Spleen (tissue), 11 donors: ENCODE data around the gene LINGO4. TPM values are rescaled to one million over a fixed set of nuclear protein-coding genes. Genes with fewer than 3 reads are reported as not detected.
A peak's percentile ranks its signal among the peaks of the same experiment; 100 is the strongest.

ENCODE experiments used
- DNase-seq: peaks from one replicate; pipeline ENCODE4 v3.0.0-alpha.2; 2020
- H3K27ac ChIP-seq, 8 donors: fragments of 200-600 bp; sonication (generic) in 7 of 8; 1 replicate in 4 of 8; 2 replicates in 4 of 8; pipeline versions ENCODE4 v1.5.0 to v1.8.0; 2016 to 2021; ENCODE audit warnings: inconsistent platforms in 4 of 8, mild to moderate bottlenecking in 4 of 8, moderate library complexity in 1 of 8
- H3K27me3 ChIP-seq, 7 donors: fragments of 200-600 bp; sonication (generic) in 6 of 7; replicated peaks in 1 of 7; 1 replicate in 4 of 7; 2 replicates in 3 of 7; pipeline versions ENCODE4 v1.5.0 to v1.8.0; 2016 to 2021; ENCODE audit warnings: inconsistent platforms in 3 of 7, mild to moderate bottlenecking in 1 of 7
- H3K36me3 ChIP-seq, 6 donors: fragments of 200-600 bp; sonication (generic) in 5 of 6; 1 replicate in 4 of 6; 2 replicates in 2 of 6; pipeline versions ENCODE4 v1.5.0 to v1.8.0; 2016 to 2021; ENCODE audit warnings: inconsistent platforms in 2 of 6
- H3K4me1 ChIP-seq, 6 donors: fragments of 200-600 bp; sonication (generic) in 5 of 6; 1 replicate in 3 of 6; 2 replicates in 3 of 6; pipeline versions ENCODE4 v1.5.0 to v1.8.0; 2016 to 2021; ENCODE audit warnings: inconsistent platforms in 3 of 6
- H3K4me3 ChIP-seq, 8 donors: fragments of 200-600 bp; sonication (generic) in 7 of 8; 1 replicate in 4 of 8; 2 replicates in 4 of 8; pipeline versions ENCODE4 v1.5.0 to v1.8.0; 2016 to 2021; ENCODE audit warnings: inconsistent platforms in 4 of 8, mild to moderate bottlenecking in 4 of 8, moderate library complexity in 2 of 8
- H3K9me3 ChIP-seq, 8 donors: fragments of 200-600 bp; sonication (generic) in 7 of 8; 1 replicate in 4 of 8; 2 replicates in 4 of 8; pipeline versions ENCODE4 v1.5.0 to v1.8.0; 2016 to 2021; ENCODE audit warnings: inconsistent platforms in 4 of 8
- CTCF ChIP-seq, 11 experiments: fragments of 200-600 bp in 7 of 11; fragments of 450-650 bp in 4 of 11; sonication (generic) in 4 of 11; IDR thresholded peaks in 8 of 11; conservative IDR thresholded peaks in 3 of 11; 1 replicate in 7 of 11; 2 replicates in 4 of 11; pipeline versions ENCODE4 v1.4.0 to v1.8.0; 2016 to 2021; ENCODE audit warnings: antibody characterized with exemption in 11 of 11, inconsistent platforms in 4 of 11, mild to moderate bottlenecking in 1 of 11
- POLR2A ChIP-seq, 3 donors: fragments of 450-650 bp; IDR thresholded peaks; one replicate each; pipeline ENCODE4 v1.5.1; 2017; ENCODE audit warnings: antibody characterized with exemption in 3 of 3, mild to moderate bottlenecking in 1 of 3
- POLR2AphosphoS5 ChIP-seq, 3 donors: sonication (generic); formaldehyde crosslinking; IDR thresholded peaks; one replicate each; pipeline ENCODE4 v1.5.1; 2017; ENCODE audit warnings: antibody characterized with exemption in 3 of 3
- WGBS, 5 donors: extraction: QIAGEN DNeasy Blood & Tissue Kit in 3 of 5; methylation state at CpG; one replicate each; pipeline versions ENCODE4 v1.1.5 to v1.1.7; 2013 to 2018; 5-methylcytosine and 5-hydroxymethylcytosine counted together
- intact Hi-C: fragments of 100-400 bp; cut with DNase I; formaldehyde crosslinking; loops from one replicate; pipeline ENCODE4 v1.15.0; 2023; ENCODE audit warnings: low total_unique reads
- polyA plus RNA-seq, 3 donors: library from polyadenylated mRNA; stranded (reverse); fragments of 200-250 nt; gene quantifications; one replicate each; pipeline ENCODE4 v1.2.1, GENCODE V29; 2013
- total RNA-seq, 7 donors: library from RNA; depleted of rRNA in 3 of 7; stranded (reverse); fragments of >200 nt in 3 of 7; fragmentation: NEBNext Ultra II Directional in 4 of 7; extraction: Animal tissue kit (Norgen Biotek cat#: 25700) in 4 of 7; gene quantifications; one replicate each; pipeline versions ENCODE4 v1.1.0 to v1.2.1, GENCODE V29; 2016 to 2021
- donor health status: healthy with polysubstance abuse.
- donor health status: DM: no; HTN: no; CAD: no; lungs with moderate emphysema.
- donor health status: DM: no; HTN: no; CAD: no.
- donor health status: Bipolar disorder and iron deficiency.
- donor health status: healthy.
- donor health status: DM: no; HTN: no; CAD: no.
- donor health status: DM: yes; HTN: yes; CAD: no.

The LINGO4 gene
- total and polyA plus RNA-seq, 10 donors, result 0.04 to 0.36 (median 0.18) TPM; not detected in 4

- Histone ChIP-seq H3K4me1 (peaks cover 0 to 14% (median 3%) of the 10 kb centered on the region in 6 donors), H3K4me3 (no peak overlapping the region), H3K9me3 (no peaks in the 10 kb centered on the region), H3K36me3 (no peaks in the 10 kb centered on the region), H3K27me3 (peaks cover 0 to 24% (median 0%) of the 10 kb centered on the region in 7 donors), H3K27ac (peak overlapping the region in 2 of 8 donors; percentile 36 to 51)
- WGBS, 5 donors, result 41 to 50% (median 49%) methylated on average over 6 to 7 of the region's 7 CpGs
- intact Hi-C loops, result no loop called here
- no peak for DNase-seq
- no peak for TF ChIP-seq POLR2A (IDR thresholded peaks at IDR 0.05)
- TF ChIP-seq CTCF (IDR thresholded peaks at IDR 0.05 in 8 of 11, conservative IDR thresholded peaks at IDR 0.05 in 3 of 11), result no peak
- TF ChIP-seq POLR2AphosphoS5 (IDR thresholded peaks at IDR 0.05), result no peak
Observed at GRCh38 chr1:151822404-151822803, 17.2 kb upstream of the LINGO4 start.

- Histone ChIP-seq H3K36me3 (no peaks in the 10 kb centered on the region), H3K9me3 (no peaks in the 10 kb centered on the region), H3K4me3 (no peak overlapping the region), H3K4me1 (peaks cover 0 to 24% (median 9%) of the 10 kb centered on the region in 6 donors), H3K27ac (no peak overlapping the region), H3K27me3 (peaks cover 0 to 15% (median 0%) of the 10 kb centered on the region in 7 donors)
- intact Hi-C loops, result no loop called here
- no peak for TF ChIP-seq POLR2AphosphoS5 (IDR thresholded peaks at IDR 0.05)
- TF ChIP-seq POLR2A (IDR thresholded peaks at IDR 0.05), result no peak
- TF ChIP-seq CTCF (IDR thresholded peaks at IDR 0.05 in 8 of 11, conservative IDR thresholded peaks at IDR 0.05 in 3 of 11), result no peak
- 1 to 19% (median 5%) methylated on average over 2 of the region's 2 CpGs for WGBS, 5 donors
- DNase-seq, result no peak
Observed at GRCh38 chr1:151820940-151821339, 15.7 kb upstream of the LINGO4 start.

- TF ChIP-seq POLR2A (IDR thresholded peaks at IDR 0.05), result no peak
- TF ChIP-seq POLR2AphosphoS5 (IDR thresholded peaks at IDR 0.05), result no peak
- DNase-seq, result no peak
- intact Hi-C loops, result no loop called here
- peaks cover 0 to 13% (median 0%) of the 10 kb centered on the region in 7 donors for H3K27me3 ChIP-seq
- no peaks in the 10 kb centered on the region for H3K9me3 ChIP-seq
- peaks cover 0 to 33% (median 16%) of the 10 kb centered on the region in 6 donors for H3K4me1 ChIP-seq
- no peaks in the 10 kb centered on the region for H3K36me3 ChIP-seq
- H3K4me3 ChIP-seq, result no peak overlapping the region
- no peak overlapping the region for H3K27ac ChIP-seq
- 68 to 70% (median 69%) methylated on average over 7 of the region's 7 CpGs for WGBS, 5 donors
Observed at GRCh38 chr1:151819976-151820623, 14.9 kb upstream of the LINGO4 start.

GRCh38 chr1:151819227-151819835 is 14.1 kb upstream of the LINGO4 start:
- Histone ChIP-seq H3K4me3 (no peak overlapping the region), H3K27ac (no peak overlapping the region), H3K27me3 (peaks cover 0 to 13% (median 0%) of the 10 kb centered on the region in 7 donors), H3K36me3 (no peaks in the 10 kb centered on the region), H3K9me3 (no peaks in the 10 kb centered on the region), H3K4me1 (peaks cover 0 to 34% (median 20%) of the 10 kb centered on the region in 6 donors)
- intact Hi-C loops, result no loop called here
- no peak for TF ChIP-seq POLR2A (IDR thresholded peaks at IDR 0.05)
- TF ChIP-seq CTCF (IDR thresholded peaks at IDR 0.05 in 8 of 11, conservative IDR thresholded peaks at IDR 0.05 in 3 of 11), result no peak
- TF ChIP-seq POLR2AphosphoS5 (IDR thresholded peaks at IDR 0.05), result no peak
- WGBS, 5 donors, result 70 to 94% (median 87%) methylated on average over 9 to 12 of the region's 12 CpGs
- DNase-seq, result no peak
